Caco-2 (cell line): ENCODE data around the gene SSH2. TPM values are rescaled to one million over a fixed set of nuclear protein-coding genes. Genes with fewer than 3 reads are reported as not detected.

ENCODE experiments used
- BruUV-seq: library from RNA; stranded (reverse); fragments of 400-500 nt; replicated peaks from 2 replicates; lab custom pipeline; 2021; lab: Mats Ljungman, UMichigan
- CTCF ChIA-PET: fragments of 300-600 bp; sonication (Branson Sonifier 250); formaldehyde crosslinking; loops from one replicate; lab custom pipeline; 2022; ENCODE audit warnings: antibody characterized with exemption; lab: Charles Lee
- POLR2A ChIA-PET: fragments of 300-600 bp; sonication (Branson Sonifier 250); formaldehyde crosslinking; loops from one replicate; lab custom pipeline; 2022; ENCODE audit warnings: antibody characterized with exemption; lab: Charles Lee
- DNase-seq, 2 experiments: peaks; one replicate each; pipeline versions ENCODE4 v3.0.0 to v3.0.0-alpha.2; 2020 to 2022
- H3K27me3 ChIP-seq: replicated peaks from 2 replicates; pipeline ENCODE4 v1.6.0; 2011; ENCODE audit warnings: low read length; ENCODE audit not compliant: control insufficient read depth, insufficient read depth
- H3K36me3 ChIP-seq: 2 replicates; pipeline ENCODE4 v1.5.1; 2011; ENCODE audit warnings: low read length; ENCODE audit not compliant: control insufficient read depth, insufficient read depth
- H3K4me1 ChIP-seq: fragments of 250-450 bp; sonication (Bioruptor Pico); 2 replicates; pipeline ENCODE4 v1.5.1; 2020; ENCODE audit warnings: mild to moderate bottlenecking
- H3K4me3 ChIP-seq: 2 replicates; pipeline ENCODE4 v1.5.1; 2011; ENCODE audit warnings: low read depth, mild to moderate bottlenecking, control low read depth, low read length
- H3K9me3 ChIP-seq: fragments of 250-450 bp; sonication (Bioruptor Pico); 2 replicates; pipeline ENCODE4 v1.5.1; 2020; ENCODE audit warnings: mild to moderate bottlenecking, moderate library complexity
- H3K27ac Mint-ChIP-seq: one replicate; pipeline ENCODE4 v1.8.0; 2022; ENCODE audit warnings: mixed read lengths; ENCODE audit not compliant: unreplicated experiment
- H3K27me3 Mint-ChIP-seq: one replicate; pipeline ENCODE4 v1.8.0; 2022; ENCODE audit warnings: mixed read lengths; ENCODE audit not compliant: insufficient read depth, unreplicated experiment
- H3K36me3 Mint-ChIP-seq: one replicate; pipeline ENCODE4 v1.8.0; 2022; ENCODE audit warnings: mild to moderate bottlenecking, mixed read lengths; ENCODE audit not compliant: insufficient read depth, unreplicated experiment
- H3K4me1 Mint-ChIP-seq: one replicate; pipeline ENCODE4 v1.8.0; 2022; ENCODE audit warnings: low read depth, mixed read lengths; ENCODE audit not compliant: unreplicated experiment
- H3K4me3 Mint-ChIP-seq: one replicate; pipeline ENCODE4 v1.8.0; 2022; ENCODE audit warnings: mild to moderate bottlenecking, moderate library complexity, mixed read lengths; ENCODE audit not compliant: unreplicated experiment
- H3K9me3 Mint-ChIP-seq: one replicate; pipeline ENCODE4 v1.8.0; 2022; ENCODE audit warnings: mixed read lengths; ENCODE audit not compliant: unreplicated experiment
- CTCF ChIP-seq, 2 experiments: fragments of 200-600 bp in 1 of 2; IDR thresholded peaks; 1 replicate in 1 of 2; 2 replicates in 1 of 2; pipeline versions ENCODE4 v1.5.1 to v1.8.0; 2011 to 2022; ENCODE audit warnings: antibody characterized with exemption in 1 of 2, control low read depth in 1 of 2, inconsistent platforms in 1 of 2, low read depth in 1 of 2, low read length in 1 of 2, mild to moderate bottlenecking in 1 of 2, moderate library complexity in 1 of 2; ENCODE audit not compliant: insufficient read depth in 1 of 2, severe bottlenecking in 1 of 2, unreplicated experiment in 1 of 2
- intact Hi-C: fragments of 100-400 bp; cut with micrococcal nuclease; formaldehyde crosslinking; loops from one replicate; pipeline ENCODE4 v1.10.0; 2022; ENCODE audit not compliant: unreplicated experiment
- total RNA-seq: library from RNA; stranded (reverse); gene quantifications from 2 replicates; pipeline ENCODE4 v1.2.3, GENCODE V29; 2022

SSH2 gene
- total RNA-seq, 1 experiment from 2014 or later, result 48.2 TPM

- no TSS peak for BruUV-seq
- no peak for DNase-seq
- ChIA-PET CTCF (interaction anchor here (0.6 to 1.7 kb wide), 2 partner anchors 21 to 353 kb away, joined by 6 to 9 read pairs; no protein-coding TSS in a partner anchor), POLR2A (interaction anchor here (0.5 kb wide), 1 partner anchor 88 kb away, joined by 9 read pairs; no protein-coding TSS in a partner anchor)
- Mint-ChIP-seq H3K27me3 (no peaks in the 10 kb centered on the region), H3K9me3 (no peaks in the 10 kb centered on the region), H3K27ac (no peak overlapping the region), H3K4me1 (no peaks in the 10 kb centered on the region), H3K4me3 (no peak overlapping the region), H3K36me3 (peaks cover 6% of the 10 kb centered on the region)
- Histone ChIP-seq H3K4me1 (peaks cover 22% of the 10 kb centered on the region), H3K27me3 (no peaks in the 10 kb centered on the region), H3K36me3 (no peaks in the 10 kb centered on the region), H3K4me3 (no peak overlapping the region), H3K9me3 (no peaks in the 10 kb centered on the region)
- intact Hi-C loops, result loop anchor here (10.0 kb wide), 1 partner anchor 61 kb away; no protein-coding TSS in a partner anchor
- no peak for TF ChIP-seq CTCF (IDR thresholded peaks at IDR 0.05; ENCODE audit: insufficient read depth in 1 of 2, low read depth in 1 of 2, low read length in 1 of 2, severe bottlenecking in 1 of 2, unreplicated experiment in 1 of 2)
Measured at GRCh38 chr17:29595943-29596774, 333.9 kb downstream of the SSH2 start.

GRCh38 chr17:29595107-29595942 lies 334.7 kb downstream of the SSH2 start:
- TF ChIP-seq CTCF (IDR thresholded peaks at IDR 0.05; ENCODE audit: insufficient read depth in 1 of 2, low read depth in 1 of 2, low read length in 1 of 2, severe bottlenecking in 1 of 2, unreplicated experiment in 1 of 2), result no peak
- H3K4me1 ChIP-seq, result peaks cover 25% of the 10 kb centered on the region
- ChIA-PET CTCF (interaction anchor here (0.6 to 5.0 kb wide), 3 partner anchors 22 to 352 kb away, joined by 6 to 69 read pairs (median 9); no protein-coding TSS in a partner anchor), POLR2A (no interaction called here)
- H3K4me1 Mint-ChIP-seq, result no peaks in the 10 kb centered on the region
- H3K36me3 ChIP-seq, result no peaks in the 10 kb centered on the region
- no peaks in the 10 kb centered on the region for H3K27me3 Mint-ChIP-seq
- BruUV-seq, result no TSS peak
- intact Hi-C loops, result loop anchor here (10.0 kb wide), 1 partner anchor 61 kb away; no protein-coding TSS in a partner anchor
- H3K9me3 Mint-ChIP-seq, result no peaks in the 10 kb centered on the region
- no peak for DNase-seq
- H3K9me3 ChIP-seq, result no peaks in the 10 kb centered on the region
- H3K4me3 Mint-ChIP-seq, result no peak overlapping the region
- no peak overlapping the region for H3K27ac Mint-ChIP-seq
- H3K27me3 ChIP-seq, result no peaks in the 10 kb centered on the region
- no peak overlapping the region for H3K4me3 ChIP-seq
- peaks cover 8% of the 10 kb centered on the region for H3K36me3 Mint-ChIP-seq
